GM21786 (cell line): Measurements from ENCODE around the gene EFCC1.

Experiments used
- ATAC-seq: cut with Tn5 transposase; IDR thresholded peaks from one replicate; pipeline ENCODE4 v1.9.1; 2021; ENCODE audit not compliant: unreplicated experiment

The EFCC1 gene

DNA sequence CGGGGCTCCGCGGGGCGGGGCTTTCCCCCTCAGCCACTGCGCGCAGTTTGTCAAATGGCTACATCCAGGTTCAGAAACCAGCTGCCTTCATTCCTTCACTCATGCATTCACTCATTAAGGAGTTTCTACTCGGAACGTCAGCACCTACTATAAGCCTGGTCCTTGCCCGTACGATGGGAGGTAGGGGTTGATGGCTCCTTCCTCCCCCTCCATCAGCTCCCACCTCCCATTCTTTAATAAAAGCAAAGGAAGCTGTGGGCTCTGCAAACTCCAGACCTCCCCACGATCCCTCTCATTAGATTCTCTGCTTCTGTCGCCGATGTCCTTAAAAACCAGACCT is 7.0 kb upstream of the EFCC1 start:
- ATAC-seq = no peak

DNA sequence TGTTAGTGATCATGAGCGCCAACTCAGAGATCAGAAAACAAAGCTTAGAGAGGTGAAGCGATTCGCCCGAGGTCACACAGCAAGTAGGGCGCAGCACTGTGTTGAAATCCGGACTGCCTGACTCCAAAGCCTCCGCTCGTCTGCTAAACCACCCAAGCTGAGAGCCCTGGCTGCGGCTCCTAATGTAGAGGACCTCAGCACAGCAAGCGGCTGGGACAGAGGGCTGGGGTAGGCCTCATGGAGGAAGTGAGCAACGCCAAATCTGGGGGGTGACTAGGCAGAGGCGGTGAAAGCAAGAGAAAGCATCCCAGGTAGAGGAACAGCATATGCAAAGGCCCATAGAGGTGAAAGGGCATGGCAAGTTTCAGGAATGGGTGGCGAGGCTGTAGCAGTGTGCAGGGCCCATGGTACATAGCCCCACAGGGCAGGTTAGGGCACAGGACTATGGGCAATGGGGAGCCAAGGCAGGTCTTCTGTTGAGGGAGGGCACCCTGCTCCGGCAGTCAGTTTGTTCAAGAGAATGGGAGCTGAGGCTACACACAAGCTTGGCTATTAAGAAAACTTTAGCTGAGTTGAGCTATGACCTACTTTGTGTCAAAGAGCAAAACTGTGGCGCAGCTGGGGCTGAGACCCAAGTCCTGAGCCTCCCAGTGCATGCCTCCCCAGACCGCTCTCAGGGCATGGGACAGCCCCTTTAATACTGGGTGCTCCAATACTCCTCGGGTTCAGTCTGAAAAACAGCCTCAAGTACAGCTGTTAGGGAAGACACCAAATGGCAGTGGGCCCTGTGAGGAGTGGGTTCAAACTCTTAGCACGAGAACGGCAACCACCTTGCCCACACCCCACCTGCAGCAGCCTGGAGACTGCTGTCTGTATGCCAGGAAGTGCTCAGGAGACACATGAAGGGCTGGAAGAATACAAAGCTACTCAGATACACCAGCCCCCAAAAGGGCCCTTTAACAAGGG is 6.2 kb upstream of the EFCC1 start:
- ATAC-seq = no peak

DNA sequence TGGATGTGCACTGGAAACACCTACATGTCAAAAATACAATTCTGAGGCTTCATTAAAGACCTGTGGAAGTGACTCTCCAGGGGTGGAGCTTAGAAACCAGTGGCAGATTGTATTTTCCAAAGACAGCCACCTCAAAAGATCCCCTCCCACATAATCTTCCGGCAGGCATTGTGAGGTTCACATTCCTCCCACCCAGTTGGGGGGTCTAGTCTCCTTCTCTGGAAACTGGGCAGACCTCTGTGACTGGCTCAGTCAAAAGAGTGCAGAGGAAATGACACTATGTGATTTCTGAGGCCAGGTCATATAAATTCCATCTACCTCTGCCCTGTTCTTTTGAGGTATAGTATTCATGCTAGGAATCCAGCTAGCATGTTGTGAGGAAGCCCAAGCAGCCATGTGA is 5.4 kb upstream of the EFCC1 start:
- ATAC-seq = no peak

DNA sequence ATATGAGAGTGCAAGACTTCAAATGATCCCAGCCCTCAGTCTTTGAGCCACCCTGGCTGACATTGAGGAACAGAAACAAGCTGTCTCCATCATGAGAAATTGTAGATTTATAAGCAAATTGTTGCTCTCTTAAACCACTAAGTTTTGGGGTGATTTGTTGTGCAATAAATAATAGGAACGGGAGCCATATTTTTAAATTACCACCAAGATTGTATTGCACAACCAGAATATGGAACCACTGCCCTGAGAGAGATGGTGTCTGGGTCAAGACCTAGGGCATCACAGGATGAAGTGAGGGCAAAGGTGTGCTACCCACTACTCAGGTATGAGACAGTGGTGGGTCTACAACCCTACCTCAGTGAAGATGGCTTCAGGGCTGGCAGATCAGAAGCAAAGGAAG is 4.9 kb upstream of the EFCC1 start:
- ATAC-seq = no peak

DNA sequence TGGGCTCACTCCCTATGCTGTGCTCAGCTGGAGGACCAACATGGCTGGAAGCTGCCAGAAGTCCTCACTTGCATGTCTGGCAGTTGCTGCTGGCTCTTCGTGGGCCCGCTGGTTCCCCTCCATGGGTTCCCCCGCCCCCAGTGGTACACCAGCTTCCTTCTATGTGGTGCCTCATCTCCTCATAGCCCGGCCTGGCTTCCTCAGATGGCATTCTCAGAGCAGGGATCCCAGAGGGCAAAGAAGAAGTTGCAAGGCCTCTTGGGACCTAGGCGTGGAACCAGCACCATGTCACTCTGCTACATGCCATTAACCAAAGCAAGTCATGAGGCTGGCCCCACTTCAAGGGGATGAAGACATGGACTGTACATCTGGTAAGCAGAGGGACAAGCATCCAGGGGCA is 4.4 kb upstream of the EFCC1 start:
- ATAC-seq = no peak

DNA sequence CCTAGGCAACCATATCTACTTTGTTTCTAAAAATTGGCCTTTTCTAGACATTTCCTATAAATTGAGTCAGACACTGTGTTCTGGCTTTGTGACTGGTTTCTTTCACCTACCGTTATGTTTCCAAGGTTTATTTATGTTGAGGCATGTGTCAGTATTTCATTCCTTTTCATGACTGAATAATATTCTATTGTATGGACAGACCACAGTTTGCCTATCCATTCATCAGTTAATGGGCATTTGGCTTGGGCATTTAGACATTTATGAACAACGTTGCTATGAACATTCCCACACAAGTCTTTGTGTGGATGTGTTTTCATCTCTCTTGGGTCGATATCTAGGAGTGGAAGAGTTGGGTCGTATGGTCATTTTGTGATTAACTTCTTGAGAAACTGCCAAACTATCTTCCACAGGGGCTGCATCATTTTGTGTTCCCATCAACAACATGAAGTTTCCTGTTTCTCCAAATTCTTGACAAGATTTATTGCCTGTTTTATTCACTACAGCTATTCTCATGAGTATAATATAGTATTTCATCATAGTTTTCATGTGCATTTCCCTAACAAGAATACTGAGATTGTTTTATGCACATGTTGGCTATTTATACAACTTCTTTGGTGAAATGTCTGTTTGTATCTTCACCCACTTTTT is 3.5 kb upstream of the EFCC1 start:
- no peak for ATAC-seq

DNA sequence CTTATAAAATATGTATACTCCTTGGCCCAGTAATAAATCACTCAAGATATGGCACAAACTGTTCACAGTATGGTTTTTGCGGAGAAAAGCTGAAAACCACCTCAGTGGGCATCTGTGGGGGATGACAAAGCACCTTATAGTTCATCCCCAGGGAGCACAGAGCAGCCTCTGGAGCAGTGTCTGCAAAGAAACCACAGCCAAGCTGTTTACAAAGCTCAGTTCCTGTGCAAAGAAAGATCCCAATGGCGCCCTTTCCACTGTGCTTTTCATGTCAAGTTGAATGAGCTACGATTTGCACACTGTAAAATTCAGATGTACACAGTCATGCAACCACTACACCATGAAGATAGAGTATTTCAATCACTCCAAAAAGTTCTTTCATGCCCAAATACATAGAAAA is 2.5 kb upstream of the EFCC1 start:
- no peak for ATAC-seq

DNA sequence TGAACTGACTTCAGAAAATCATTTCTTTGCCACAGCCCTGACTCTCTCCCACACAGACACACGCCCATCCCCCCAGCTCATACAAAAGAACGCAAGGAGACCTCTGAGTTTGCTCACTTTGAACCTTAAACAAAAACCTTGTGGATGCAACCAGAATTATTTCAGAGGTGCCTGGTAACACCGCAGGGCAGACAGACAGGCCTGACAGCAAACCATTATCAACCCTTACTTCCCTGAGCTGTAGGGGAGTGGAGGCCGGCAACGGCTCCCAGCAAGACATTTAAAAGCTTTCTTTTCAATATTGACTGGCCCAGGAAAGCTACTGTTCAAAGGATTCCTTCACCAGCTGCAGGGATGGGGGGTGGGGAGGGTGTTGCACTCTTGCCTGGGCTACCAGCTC is 2.0 kb upstream of the EFCC1 start:
- no peak for ATAC-seq

DNA sequence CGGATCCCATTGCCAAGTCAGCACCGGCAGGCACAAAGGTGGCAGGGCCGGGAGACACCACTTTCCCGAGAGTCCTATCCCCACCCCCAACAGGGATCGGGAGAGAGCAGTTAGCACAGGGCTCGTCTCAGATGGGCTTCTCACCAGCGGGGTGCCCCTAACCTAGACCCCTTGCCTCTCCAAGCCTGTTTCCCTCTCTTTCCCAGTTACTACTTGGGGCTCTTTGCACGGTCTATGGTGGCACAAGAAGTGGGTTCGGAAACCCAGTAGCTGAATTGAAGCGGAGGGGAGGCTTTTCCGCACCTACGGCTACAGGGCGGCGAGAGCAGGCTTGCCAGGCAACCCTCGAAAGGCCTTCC is 383 bp upstream of the EFCC1 start:
- ATAC-seq = no peak

DNA sequence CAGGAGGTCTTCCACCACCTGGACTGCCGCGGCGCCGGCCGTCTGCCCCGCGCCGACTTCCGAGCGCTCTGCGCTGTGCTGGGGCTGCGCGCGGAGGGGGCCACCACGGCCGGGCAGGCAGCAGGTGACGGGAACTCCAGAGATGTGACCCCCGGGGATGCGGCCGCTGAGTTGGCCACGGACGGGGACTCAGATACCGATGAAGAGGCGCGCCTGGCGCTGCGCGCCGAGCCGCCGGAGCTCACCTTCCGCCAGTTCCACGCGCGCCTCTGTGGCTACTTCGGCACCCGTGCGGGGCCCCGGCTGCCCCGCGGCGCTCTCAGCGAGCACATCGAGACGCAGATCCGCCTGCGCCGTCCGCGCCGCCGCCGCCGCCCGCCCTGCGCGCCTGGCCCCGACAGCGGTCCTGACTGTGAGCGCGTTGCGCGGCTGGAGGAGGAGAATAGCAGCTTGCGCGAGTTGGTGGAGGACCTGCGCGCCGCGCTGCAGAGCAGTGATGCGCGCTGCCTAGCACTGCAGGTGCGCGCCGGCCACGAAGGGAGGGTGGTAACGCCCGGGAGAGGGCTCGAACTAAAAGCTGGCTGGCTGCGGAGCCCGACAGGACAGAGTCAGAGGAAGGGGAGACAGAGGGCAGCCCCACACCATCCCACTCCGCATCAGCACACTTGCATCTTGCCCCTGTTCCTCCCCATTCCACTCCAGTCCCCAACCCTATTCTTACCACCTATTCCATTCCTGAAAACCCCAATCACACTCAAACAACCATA is 885 bp downstream of the EFCC1 start:
- no peak for ATAC-seq

DNA sequence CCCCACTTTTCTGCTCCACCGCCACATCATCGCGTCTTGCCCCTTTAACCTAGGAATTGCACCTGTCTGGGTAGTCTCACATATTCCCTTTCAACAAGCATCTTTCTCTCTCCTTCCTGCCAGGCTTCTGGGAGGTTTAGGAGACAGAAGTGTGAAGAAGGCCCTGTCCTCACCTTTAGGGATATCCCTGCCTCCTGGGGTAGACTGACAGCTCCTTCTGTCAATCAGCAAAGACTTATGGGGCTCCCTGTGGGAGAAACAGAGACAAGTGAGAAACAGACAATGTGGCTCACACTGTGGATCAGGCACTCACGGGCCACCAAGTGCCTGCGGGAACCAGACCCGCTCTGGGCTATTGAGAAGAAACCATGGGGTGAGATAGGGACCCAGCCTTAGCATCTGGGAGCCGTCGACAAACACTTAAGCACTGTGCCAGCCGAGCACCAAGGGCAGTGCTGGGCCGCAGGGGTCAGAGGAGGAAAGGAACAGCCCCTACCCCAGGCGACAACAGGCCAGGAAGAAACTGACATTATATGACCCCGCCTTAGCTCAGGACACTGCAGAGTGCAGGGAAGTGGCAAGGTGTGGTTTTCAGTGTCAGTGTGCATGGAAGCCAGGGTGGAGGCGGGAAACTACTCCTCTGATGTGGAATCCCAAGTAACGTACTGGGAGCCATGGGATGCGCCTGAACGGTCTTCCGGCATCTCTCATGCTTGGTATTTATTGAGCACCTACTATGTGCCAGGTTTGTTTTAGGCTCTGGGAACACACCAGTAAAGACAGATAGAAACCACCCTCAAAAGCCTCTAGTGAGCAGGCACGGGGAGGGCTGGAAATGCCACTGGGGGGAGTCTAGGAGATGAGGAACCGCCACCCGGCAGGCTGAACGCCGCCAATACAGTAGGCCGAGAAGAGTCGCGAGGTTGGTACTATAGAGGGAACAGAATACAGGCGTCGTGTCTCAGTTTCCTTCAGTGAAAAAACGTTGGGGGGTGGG is 1.8 kb downstream of the EFCC1 start:
- no peak for ATAC-seq

DNA sequence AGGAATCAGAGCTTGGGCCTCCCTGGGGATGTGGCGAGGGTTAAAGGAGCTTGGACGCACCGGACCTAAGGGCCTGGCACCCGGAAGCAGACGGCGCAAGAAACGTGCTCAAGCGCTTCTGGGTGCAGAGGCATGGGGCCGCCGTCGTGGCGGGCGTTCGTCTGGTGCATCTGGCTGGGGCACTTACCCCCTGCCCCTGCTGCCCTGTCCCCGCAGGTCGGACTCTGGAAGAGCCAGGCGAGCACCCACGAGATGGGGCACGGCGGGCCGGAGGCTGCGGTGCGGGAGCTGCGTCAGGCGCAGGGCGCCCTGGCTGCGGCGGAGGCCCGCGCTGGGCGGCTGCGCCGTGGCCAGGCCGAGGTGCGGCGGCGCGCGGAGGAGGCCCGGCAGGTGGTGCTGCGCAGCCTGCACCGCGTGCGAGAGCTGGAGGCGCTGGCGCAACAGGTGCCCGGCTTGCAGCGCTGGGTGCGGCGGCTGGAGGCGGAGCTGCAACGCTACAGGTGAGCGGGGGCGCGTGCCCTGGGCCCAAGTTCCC is 2.5 kb downstream of the EFCC1 start:
- no peak for ATAC-seq

DNA sequence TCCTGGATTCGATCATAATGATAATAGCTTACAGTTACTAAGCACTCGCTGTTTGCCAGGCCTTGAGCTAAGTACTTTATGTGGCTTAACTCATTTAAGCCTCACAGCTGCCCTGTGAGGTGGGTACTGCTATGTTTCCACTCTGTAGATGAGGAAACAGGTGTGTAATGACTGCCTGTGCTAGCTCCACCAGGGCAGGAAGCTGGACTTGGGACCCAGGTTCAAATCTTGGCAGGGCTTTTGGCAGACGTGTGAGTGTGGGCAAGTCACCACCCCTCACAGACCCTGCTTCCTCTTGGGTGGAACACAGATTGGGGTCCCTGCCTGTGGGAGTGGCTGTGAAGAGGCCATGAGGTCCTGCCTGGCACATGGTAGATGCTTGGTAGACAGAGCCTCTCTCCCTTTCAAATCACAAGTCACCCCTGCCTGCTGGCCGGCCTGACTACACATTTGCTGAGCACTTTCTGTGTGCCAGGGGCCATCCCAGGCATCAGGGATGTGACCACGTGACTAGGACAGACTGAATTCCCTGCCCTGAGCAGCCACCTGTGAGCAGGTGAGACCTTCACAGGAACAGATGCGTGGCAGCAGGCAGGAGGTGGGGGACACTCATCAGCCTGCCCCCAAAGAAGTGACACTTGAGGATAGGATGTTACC is 3.7 kb downstream of the EFCC1 start:
- no peak for ATAC-seq

DNA sequence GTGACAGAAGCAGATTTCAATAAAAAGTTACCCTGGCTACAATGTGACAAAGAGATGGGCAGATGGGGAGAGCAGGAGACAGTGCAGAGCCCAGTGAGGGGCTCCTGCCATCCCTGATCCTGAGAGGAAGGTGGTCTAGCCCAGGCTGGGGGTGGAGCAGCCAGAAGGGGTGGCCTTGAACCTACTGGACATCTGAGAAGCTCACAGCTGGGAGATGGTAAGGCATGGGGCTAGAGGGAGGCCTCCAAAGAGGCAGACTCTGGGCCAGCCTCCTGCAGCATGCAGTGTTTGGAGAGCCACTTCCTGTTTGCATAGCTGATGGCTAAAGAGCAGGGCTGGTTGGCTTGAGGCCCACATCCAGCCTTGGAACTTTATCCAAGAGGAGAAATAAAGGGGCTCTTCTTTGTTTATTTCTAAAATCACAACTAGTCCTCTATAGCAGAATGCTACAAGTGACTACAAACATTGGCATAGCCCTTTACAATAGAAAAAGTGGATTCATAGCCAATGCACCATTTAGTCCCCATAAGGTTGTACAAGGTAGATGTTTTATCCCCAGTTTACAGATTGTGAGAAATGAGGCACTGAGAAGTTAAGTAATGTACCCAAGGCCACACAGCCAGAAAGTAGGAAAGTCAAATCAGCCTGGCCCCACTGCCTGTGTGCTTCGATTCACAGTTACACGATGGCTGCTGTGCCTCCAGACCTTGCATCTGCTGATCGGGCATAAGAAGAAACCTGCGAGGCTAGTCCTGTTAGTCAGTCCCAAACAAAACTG is 4.6 kb downstream of the EFCC1 start:
- ATAC-seq = no peak

DNA sequence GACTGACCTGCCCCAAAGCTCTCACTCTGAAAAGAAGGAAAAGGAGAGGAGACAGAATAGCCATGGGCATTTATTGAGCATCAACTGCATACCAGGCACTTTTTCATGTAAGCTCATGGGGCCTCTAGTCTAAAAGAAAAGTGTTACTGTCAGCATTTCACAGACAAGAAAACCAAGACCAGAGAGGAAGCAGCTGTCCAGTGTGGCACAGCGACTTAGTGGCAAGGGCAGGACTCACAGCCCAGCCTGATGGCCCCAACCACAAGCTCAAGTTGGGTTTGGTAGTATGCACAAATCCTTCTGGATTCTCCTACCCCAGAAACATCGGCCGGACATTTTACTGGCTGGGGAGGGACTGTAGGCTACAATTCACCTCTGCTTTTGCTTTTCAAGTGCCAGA is 5.8 kb downstream of the EFCC1 start:
- ATAC-seq = no peak

DNA sequence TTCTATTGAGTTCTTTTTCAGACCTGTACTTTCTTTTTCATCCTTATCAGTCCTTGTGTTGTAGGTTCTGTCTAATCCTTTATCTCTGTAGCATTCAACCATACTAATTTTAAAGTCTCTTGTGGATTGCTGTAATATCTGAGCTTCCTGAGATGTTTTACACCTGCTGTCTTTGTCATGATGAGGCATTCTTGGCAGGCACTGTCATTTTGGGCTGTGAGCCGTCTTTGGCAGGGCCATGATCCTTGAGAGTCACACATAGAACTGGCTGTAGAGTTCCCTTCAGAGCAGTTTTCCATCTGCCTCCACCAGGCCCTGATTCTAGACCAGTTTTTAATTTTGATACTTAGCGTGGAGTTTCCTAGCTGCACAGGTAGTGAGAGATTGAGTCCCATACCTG is 6.7 kb downstream of the EFCC1 start:
- ATAC-seq = no peak

DNA sequence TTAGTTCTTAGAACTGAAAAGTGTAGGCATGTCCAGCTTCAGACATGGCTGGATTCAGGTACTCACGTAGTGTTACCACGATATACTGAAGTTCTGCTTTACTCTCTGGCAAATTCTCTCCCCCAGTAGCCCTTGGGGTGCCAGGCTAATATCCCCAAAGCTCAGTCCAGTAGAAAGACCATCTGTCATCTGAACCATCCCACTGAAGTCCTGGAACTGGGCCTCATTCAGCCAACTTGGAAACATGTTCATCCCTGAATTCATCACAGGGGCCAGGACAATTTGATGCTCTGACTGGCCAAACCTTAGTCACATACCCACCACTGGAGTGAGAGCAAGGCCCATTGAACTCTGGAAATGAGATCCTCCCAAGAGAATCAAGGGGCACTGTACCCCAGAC is 8.2 kb downstream of the EFCC1 start:
- no peak for ATAC-seq

DNA sequence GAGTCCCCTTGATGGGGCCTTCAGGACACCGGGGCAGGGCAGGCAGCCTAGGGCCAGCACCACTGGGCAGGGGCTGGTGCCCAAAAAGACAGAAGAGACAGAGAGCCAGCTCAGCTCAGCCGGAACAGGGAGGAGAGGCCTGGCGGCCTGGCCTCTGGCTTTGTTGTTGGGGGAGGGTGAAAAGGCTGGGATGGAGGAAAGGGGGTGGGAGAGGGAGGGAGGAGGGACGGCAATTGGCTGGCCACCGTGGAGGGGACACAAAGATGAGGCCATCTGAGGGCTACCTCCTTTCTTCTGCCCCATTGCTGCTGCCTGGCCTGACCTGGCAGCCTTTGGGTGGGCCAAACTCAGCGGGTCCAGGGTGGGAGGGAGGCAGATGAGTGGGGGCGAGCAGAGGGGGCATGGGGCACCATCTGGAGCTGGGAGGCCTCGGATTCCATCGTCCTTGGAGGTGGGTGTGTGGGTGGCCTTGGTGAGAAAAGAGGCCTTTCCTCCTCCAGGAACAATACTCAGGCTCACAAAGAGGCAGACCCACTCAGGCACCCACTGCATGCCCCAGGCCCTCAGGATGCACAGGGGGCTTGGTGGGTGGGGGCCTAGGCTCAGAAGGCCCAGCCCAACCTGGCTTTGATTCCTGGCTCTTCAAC is 9.3 kb downstream of the EFCC1 start:
- ATAC-seq = no peak

DNA sequence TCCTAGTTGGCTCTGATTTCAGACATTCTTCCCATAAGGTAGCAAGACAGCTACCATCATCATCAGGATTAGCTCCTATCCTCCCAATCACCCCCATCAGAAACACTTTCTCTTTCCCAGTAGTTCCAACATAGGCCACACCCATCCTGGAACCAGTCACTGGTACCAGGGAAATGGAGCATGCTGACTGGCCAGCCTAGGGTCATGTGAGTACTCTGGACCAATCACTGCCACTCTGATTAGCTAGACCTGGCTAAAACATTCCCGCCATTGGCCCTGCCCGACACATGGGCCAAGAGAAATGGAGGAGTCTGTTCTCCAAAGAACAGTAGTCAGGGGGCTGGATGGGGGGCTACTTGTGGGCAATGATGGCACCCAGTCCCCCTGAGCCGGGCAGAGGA is 12.4 kb downstream of the EFCC1 start:
- no peak for ATAC-seq
